BE2C (cell line): ENCODE data around the gene MS4A5.
"Not testable (repeated sequence)": the region's sequence is repeated elsewhere in the genome, so short reads cannot be mapped to it uniquely, and the experiment has no call there.

Source experiments
- DNase-seq: peaks from one replicate; pipeline ENCODE4 v3.0.0-alpha.2; 2020
- H3K27me3 ChIP-seq: fragments of 250-450 bp; sonication (Bioruptor Pico); 2 replicates; pipeline ENCODE4 v1.5.1; 2020; ENCODE audit warnings: mild to moderate bottlenecking
- H3K36me3 ChIP-seq: fragments of 250-450 bp; sonication (Bioruptor Pico); 2 replicates; pipeline ENCODE4 v1.5.1; 2020; ENCODE audit warnings: mild to moderate bottlenecking
- H3K4me1 ChIP-seq: fragments of 250-450 bp; sonication (Bioruptor Pico); 2 replicates; pipeline ENCODE4 v1.5.1; 2020
- H3K4me3 ChIP-seq: 2 replicates; pipeline ENCODE4 v1.5.1; 2011; ENCODE audit warnings: low read depth, low read length
- H3K9me3 ChIP-seq: fragments of 250-450 bp; sonication (Bioruptor Pico); 2 replicates; pipeline ENCODE4 v1.5.1; 2020
- CTCF ChIP-seq: IDR thresholded peaks from 2 replicates; pipeline ENCODE4 v1.5.1; 2012; ENCODE audit warnings: mild to moderate bottlenecking, low read depth, low read length

MS4A5 gene

GRCh38 chr11:60433401-60433800 lies 4.0 kb downstream of the MS4A5 start:
- H3K36me3 ChIP-seq = no peaks in the 10 kb centered on the region
- H3K27me3 ChIP-seq = no peaks in the 10 kb centered on the region
- no peak for TF ChIP-seq CTCF
- no peak overlapping the region for H3K4me3 ChIP-seq
- no peaks in the 10 kb centered on the region for H3K4me1 ChIP-seq
- DNase-seq = no peak
- H3K9me3 ChIP-seq = no peaks in the 10 kb centered on the region

DNA sequence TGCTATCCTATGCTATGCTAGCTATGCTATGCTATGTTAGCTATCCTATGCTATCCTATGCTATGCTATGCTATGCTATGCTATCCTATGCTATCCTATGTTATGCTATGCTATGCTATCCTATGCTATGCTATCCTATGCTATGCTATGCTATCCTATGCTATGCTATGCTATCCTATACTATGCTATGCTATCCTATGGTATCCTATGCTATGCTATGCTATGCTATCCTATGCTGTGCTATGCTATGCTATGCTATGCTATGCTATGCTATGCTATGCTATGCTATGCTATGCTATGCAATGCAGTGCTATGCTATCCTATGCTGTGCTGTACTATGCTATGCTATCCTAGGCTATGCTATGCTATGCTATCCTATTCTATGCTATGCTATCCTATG lies 17.7 kb downstream of the MS4A5 start:
- H3K27me3 ChIP-seq = no peaks in the 10 kb centered on the region
- H3K9me3 ChIP-seq = no peaks in the 10 kb centered on the region
- no peaks in the 10 kb centered on the region for H3K36me3 ChIP-seq
- no peaks in the 10 kb centered on the region for H3K4me1 ChIP-seq
- TF ChIP-seq CTCF = no peak
- no peak overlapping the region for H3K4me3 ChIP-seq
- DNase-seq = no peak

- no peaks in the 10 kb centered on the region for H3K4me1 ChIP-seq
These were observed 18.5 kb downstream of the MS4A5 start for GRCh38 chr11:60447846-60448245.

GRCh38 chr11:60451185-60451584 lies 21.8 kb downstream of the MS4A5 start:
- not testable (repeated sequence) for H3K4me1 ChIP-seq, H3K9me3 ChIP-seq, DNase-seq, H3K27me3 ChIP-seq, H3K4me3 ChIP-seq, H3K36me3 ChIP-seq

More at GRCh38 chr11:60447846-60448245, 18.5 kb downstream of the MS4A5 start:
- Histone ChIP-seq H3K27me3 (no peaks in the 10 kb centered on the region), H3K36me3 (no peaks in the 10 kb centered on the region), H3K9me3 (no peaks in the 10 kb centered on the region), H3K4me3 (no peak overlapping the region)
- no peak for TF ChIP-seq CTCF
- DNase-seq = no peak

DNA sequence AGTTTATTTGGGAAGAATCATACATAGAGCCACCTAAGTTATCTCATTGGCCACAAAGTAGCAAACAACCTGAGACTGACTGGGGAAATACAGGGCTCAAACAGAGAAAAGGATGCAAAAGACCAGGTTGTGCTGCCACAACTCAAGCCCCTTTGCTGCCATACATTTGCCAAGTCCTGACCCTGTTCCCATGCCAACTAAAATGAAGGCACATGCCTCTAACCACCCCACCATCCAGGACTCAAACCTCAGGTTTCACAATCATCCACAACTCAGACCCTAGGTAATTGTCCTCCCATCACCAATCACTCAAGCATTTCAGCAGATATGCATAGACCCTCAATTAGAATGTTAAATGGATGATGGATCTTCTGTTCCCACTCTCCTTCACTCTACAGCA lies 24.8 kb downstream of the MS4A5 start:
- no peaks in the 10 kb centered on the region for H3K9me3 ChIP-seq
- no peak overlapping the region for H3K4me3 ChIP-seq
- H3K36me3 ChIP-seq = no peaks in the 10 kb centered on the region
- DNase-seq = no peak
- no peaks in the 10 kb centered on the region for H3K4me1 ChIP-seq
- no peaks in the 10 kb centered on the region for H3K27me3 ChIP-seq
- no peak for TF ChIP-seq CTCF

GRCh38 chr11:60455531-60456042 lies 26.2 kb downstream of the MS4A5 start, which contains the start of gene MS4A1:
Gene MS4A1, plus strand, starts transcription at chr11:60455847. Its CDS starts 6,528 bp downstream, at chr11:60462375.
- Histone ChIP-seq H3K9me3 (no peaks in the 10 kb centered on the region), H3K36me3 (no peaks in the 10 kb centered on the region), H3K4me3 (no peak within 1 kb of the TSS), H3K27me3 (no peaks in the 10 kb centered on the region), H3K4me1 (no peaks in the 10 kb centered on the region)
- no peak for TF ChIP-seq CTCF
- no peak for DNase-seq

GRCh38 chr11:60457576-60457975 lies 28.2 kb downstream of the MS4A5 start:
- no peak for DNase-seq
- TF ChIP-seq CTCF = no peak
- H3K4me1 ChIP-seq = no peaks in the 10 kb centered on the region
- no peak overlapping the region for H3K4me3 ChIP-seq
- no peaks in the 10 kb centered on the region for H3K9me3 ChIP-seq
- no peaks in the 10 kb centered on the region for H3K36me3 ChIP-seq
- H3K27me3 ChIP-seq = no peaks in the 10 kb centered on the region
